GM23338 (cell line): ENCODE measurements around the gene ALOX15. TPM values are rescaled to one million over a fixed set of nuclear protein-coding genes. Genes with fewer than 3 reads are reported as not detected.
A peak's percentile ranks its signal among the peaks of the same experiment; 100 is the strongest.

Experiments
- ATAC-seq: fragments of 200-7000 bp; cut with Tn5 transposase; 3 replicates; pipeline ENCODE4 v1.9.1; 2020
- DNase-seq: peaks from one replicate; pipeline ENCODE4 v3.0.0-alpha.2; 2015; ENCODE audit warnings: low spot score
- H2AFZ ChIP-seq: fragments of 200-600 bp; sonication (generic); 2 replicates; pipeline ENCODE4 v1.8.0; 2016; ENCODE audit warnings: antibody characterized with exemption, mild to moderate bottlenecking, moderate library complexity
- H3F3A ChIP-seq: fragments of 200-600 bp; sonication (generic); replicated peaks from 2 replicates; pipeline ENCODE4 v1.8.0; 2017; ENCODE audit warnings: antibody characterized with exemption, mixed run types, low read depth
- H3K27ac ChIP-seq: fragments of 200-600 bp; sonication (generic); 2 replicates; pipeline ENCODE4 v1.6.1; 2016; ENCODE audit warnings: low read depth
- H3K27me3 ChIP-seq: fragments of 200-600 bp; sonication (generic); 2 replicates; pipeline ENCODE4 v1.8.0; 2016; ENCODE audit warnings: mild to moderate bottlenecking, mixed run types, moderate library complexity; ENCODE audit not compliant: insufficient read depth
- H3K36me3 ChIP-seq: fragments of 200-600 bp; sonication (generic); 2 replicates; pipeline ENCODE4 v1.8.0; 2016; ENCODE audit warnings: mild to moderate bottlenecking; ENCODE audit not compliant: insufficient read depth
- H3K4me1 ChIP-seq: fragments of 200-600 bp; sonication (generic); 2 replicates; pipeline ENCODE4 v1.8.0; 2016; ENCODE audit warnings: mild to moderate bottlenecking, moderate library complexity; ENCODE audit not compliant: insufficient read depth
- H3K4me2 ChIP-seq: fragments of 200-600 bp; sonication (generic); 2 replicates; pipeline ENCODE4 v1.7.1; 2017; ENCODE audit warnings: mixed run types
- H3K4me3 ChIP-seq: fragments of 200-600 bp; sonication (generic); 2 replicates; pipeline ENCODE4 v1.6.1; 2016; ENCODE audit warnings: mixed run types
- H3K79me2 ChIP-seq: fragments of 200-600 bp; sonication (generic); replicated peaks from 2 replicates; pipeline ENCODE4 v1.8.0; 2017; ENCODE audit warnings: mild to moderate bottlenecking; ENCODE audit not compliant: insufficient read depth
- H3K9me2 ChIP-seq: fragments of 200-600 bp; sonication (generic); 2 replicates; pipeline ENCODE4 v1.8.0; 2017; ENCODE audit not compliant: insufficient read depth
- H4K20me1 ChIP-seq: fragments of 200-600 bp; sonication (generic); replicated peaks from 2 replicates; pipeline ENCODE4 v1.8.0; 2017; ENCODE audit warnings: mild to moderate bottlenecking; ENCODE audit not compliant: insufficient read depth
- H3K27ac Mint-ChIP-seq: 2 replicates; pipeline ENCODE4 v1.8.0; 2020; ENCODE audit warnings: inconsistent platforms, mild to moderate bottlenecking, moderate library complexity, mixed read lengths
- H3K27me3 Mint-ChIP-seq: 3 replicates; pipeline ENCODE4 v1.8.0; 2022; ENCODE audit warnings: low read depth, mild to moderate bottlenecking, moderate library complexity, mixed read lengths, inconsistent platforms; ENCODE audit not compliant: insufficient read depth, poor library complexity
- H3K36me3 Mint-ChIP-seq: 3 replicates; pipeline ENCODE4 v1.8.0; 2021; ENCODE audit warnings: low read depth, mild to moderate bottlenecking, inconsistent platforms, moderate library complexity, mixed read lengths
- H3K4me1 Mint-ChIP-seq: 3 replicates; pipeline ENCODE4 v1.8.0; 2020; ENCODE audit warnings: mild to moderate bottlenecking, inconsistent platforms, mixed read lengths
- H3K4me3 Mint-ChIP-seq: 3 replicates; pipeline ENCODE4 v1.8.0; 2021; ENCODE audit warnings: moderate library complexity, mild to moderate bottlenecking, inconsistent platforms, mixed read lengths
- H3K9me3 Mint-ChIP-seq: 3 replicates; pipeline ENCODE4 v1.8.0; 2020; ENCODE audit warnings: moderate library complexity, mild to moderate bottlenecking, inconsistent platforms, mixed read lengths
- CREB1 ChIP-seq: fragments of 250-450 bp; sonication (Bioruptor Pico); IDR thresholded peaks from 2 replicates; pipeline ENCODE4 v1.5.0; 2020; ENCODE audit warnings: low read depth, mild to moderate bottlenecking, moderate library complexity
- EZH2 ChIP-seq: fragments of 200-600 bp; sonication (generic); IDR thresholded peaks from one replicate; pipeline ENCODE4 v1.8.0; 2017; ENCODE audit warnings: antibody characterized with exemption, mild to moderate bottlenecking, low read depth; ENCODE audit not compliant: unreplicated experiment
- EZH2phosphoT487 ChIP-seq: fragments of 200-600 bp; sonication (generic); IDR thresholded peaks from one replicate; pipeline ENCODE4 v1.8.1; 2018; ENCODE audit warnings: antibody characterized with exemption; ENCODE audit not compliant: unreplicated experiment
- JUNB ChIP-seq: IDR thresholded peaks from one replicate; pipeline ENCODE4 v1.6.1; 2016; ENCODE audit warnings: antibody characterized with exemption; ENCODE audit not compliant: unreplicated experiment
- NANOG ChIP-seq: IDR thresholded peaks from 2 replicates; pipeline ENCODE4 v1.6.1; 2016; ENCODE audit warnings: antibody characterized with exemption, borderline replicate concordance
- POLR2AphosphoS5 ChIP-seq: IDR thresholded peaks from 2 replicates; pipeline ENCODE4 v1.6.1; 2016; ENCODE audit warnings: antibody characterized with exemption, low read depth
- STAT1 ChIP-seq: IDR thresholded peaks from one replicate; pipeline ENCODE4 v1.6.1; 2016; ENCODE audit warnings: antibody characterized with exemption; ENCODE audit not compliant: unreplicated experiment
- ZNF114 ChIP-seq: fragments of 250-450 bp; sonication (Bioruptor Pico); IDR thresholded peaks from 2 replicates; pipeline ENCODE4 v1.5.0; 2020; ENCODE audit warnings: mild to moderate bottlenecking, moderate library complexity
- ZNF331 ChIP-seq: fragments of 250-450 bp; sonication (Bioruptor Pico); IDR thresholded peaks from 2 replicates; pipeline ENCODE4 v1.5.0; 2020; ENCODE audit warnings: low read depth, mild to moderate bottlenecking, moderate library complexity
- polyA plus RNA-seq: library from polyadenylated mRNA; unstranded; fragments of >200 nt; fragmentation: Nextera tagmentation; extraction: Ambion mirVana; gene quantifications from 2 replicates; pipeline ENCODE4 v1.2.1, GENCODE V29; 2016
- total RNA-seq: library from RNA; depleted of rRNA; stranded (reverse); fragments of >200 nt; shearing (Covaris generic); gene quantifications from 2 replicates; pipeline ENCODE4 v1.2.3, GENCODE V29; 2014
- TF ChIP-seq, protein P1 (sequence below), 2 experiments: fragments of 200-600 bp in 1 of 2; sonication (generic) in 1 of 2; conservative IDR thresholded peaks; 2 replicates each; pipeline versions ENCODE4 v1.5.1 to v1.6.1; 2016 to 2017; ENCODE audit warnings: antibody characterized with exemption in 2 of 2, low read depth in 2 of 2, mild to moderate bottlenecking in 2 of 2, moderate library complexity in 1 of 2
- TF ChIP-seq, protein P2 (sequence below): IDR thresholded peaks from 2 replicates; pipeline ENCODE4 v1.6.1; 2016; ENCODE audit warnings: antibody characterized with exemption
- TF ChIP-seq, protein P3 (sequence below): IDR thresholded peaks from one replicate; pipeline ENCODE4 v1.6.1; 2018; ENCODE audit warnings: antibody characterized with exemption; ENCODE audit not compliant: unreplicated experiment
- TF ChIP-seq, protein P4 (sequence below): fragments of 250-450 bp; sonication (Bioruptor Pico); IDR thresholded peaks from 2 replicates; pipeline ENCODE4 v1.5.0; 2020; ENCODE audit warnings: mild to moderate bottlenecking, moderate library complexity

Gene ALOX15
- total and polyA plus RNA-seq, 2 experiments from 2014 or later = 1.2 to 1.4 TPM

DNA sequence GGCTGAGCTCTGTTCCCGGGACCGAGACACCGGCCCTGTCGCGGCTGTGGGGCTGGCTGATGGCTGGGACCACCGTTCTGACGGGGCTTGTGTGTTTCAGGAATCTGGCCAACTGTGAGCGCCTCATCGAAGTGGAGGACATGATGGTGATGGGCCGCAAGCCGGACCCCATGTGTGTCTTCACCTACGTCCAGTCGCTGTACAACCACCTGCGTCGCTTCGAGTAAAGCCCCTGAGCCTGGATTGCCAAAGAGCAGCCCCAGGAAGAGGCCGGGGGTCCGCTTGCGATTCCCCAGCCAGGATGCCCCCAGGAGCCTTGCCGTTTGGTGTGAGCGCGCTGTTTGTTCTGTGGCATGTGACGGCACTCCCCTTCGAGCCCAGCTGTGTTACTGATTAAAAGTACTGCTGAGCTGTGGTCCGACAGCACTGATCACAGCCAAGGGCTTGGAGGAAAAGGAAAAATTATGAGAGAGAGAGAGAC, 34.2 kb downstream of the ALOX15 start:
- Histone ChIP-seq H3K4me3 (no peak overlapping the region), H3K4me2 (no peak overlapping the region), H3K9me2 (no peaks in the 10 kb centered on the region), H3K4me1 (no peaks in the 10 kb centered on the region), H3F3A (no peaks in the 10 kb centered on the region), H3K27me3 (no peaks in the 10 kb centered on the region), H3K79me2 (no peaks in the 10 kb centered on the region), H3K36me3 (no peaks in the 10 kb centered on the region), H3K27ac (no peak overlapping the region), H2AFZ (0 out of 2 replicates have a peak overlapping the region, but pooled peaks have one; percentile 32), H4K20me1 (no peaks in the 10 kb centered on the region)
- TF ChIP-seq, protein P1, sequence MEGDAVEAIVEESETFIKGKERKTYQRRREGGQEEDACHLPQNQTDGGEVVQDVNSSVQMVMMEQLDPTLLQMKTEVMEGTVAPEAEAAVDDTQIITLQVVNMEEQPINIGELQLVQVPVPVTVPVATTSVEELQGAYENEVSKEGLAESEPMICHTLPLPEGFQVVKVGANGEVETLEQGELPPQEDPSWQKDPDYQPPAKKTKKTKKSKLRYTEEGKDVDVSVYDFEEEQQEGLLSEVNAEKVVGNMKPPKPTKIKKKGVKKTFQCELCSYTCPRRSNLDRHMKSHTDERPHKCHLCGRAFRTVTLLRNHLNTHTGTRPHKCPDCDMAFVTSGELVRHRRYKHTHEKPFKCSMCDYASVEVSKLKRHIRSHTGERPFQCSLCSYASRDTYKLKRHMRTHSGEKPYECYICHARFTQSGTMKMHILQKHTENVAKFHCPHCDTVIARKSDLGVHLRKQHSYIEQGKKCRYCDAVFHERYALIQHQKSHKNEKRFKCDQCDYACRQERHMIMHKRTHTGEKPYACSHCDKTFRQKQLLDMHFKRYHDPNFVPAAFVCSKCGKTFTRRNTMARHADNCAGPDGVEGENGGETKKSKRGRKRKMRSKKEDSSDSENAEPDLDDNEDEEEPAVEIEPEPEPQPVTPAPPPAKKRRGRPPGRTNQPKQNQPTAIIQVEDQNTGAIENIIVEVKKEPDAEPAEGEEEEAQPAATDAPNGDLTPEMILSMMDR (conservative IDR thresholded peaks at IDR 0.05; ENCODE audit: low read depth in 2 of 2) = no peak
- TF ChIP-seq, protein P2, sequence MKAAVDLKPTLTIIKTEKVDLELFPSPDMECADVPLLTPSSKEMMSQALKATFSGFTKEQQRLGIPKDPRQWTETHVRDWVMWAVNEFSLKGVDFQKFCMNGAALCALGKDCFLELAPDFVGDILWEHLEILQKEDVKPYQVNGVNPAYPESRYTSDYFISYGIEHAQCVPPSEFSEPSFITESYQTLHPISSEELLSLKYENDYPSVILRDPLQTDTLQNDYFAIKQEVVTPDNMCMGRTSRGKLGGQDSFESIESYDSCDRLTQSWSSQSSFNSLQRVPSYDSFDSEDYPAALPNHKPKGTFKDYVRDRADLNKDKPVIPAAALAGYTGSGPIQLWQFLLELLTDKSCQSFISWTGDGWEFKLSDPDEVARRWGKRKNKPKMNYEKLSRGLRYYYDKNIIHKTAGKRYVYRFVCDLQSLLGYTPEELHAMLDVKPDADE = no peak
- TF ChIP-seq POLR2AphosphoS5 (no peak), ZNF114 (no peak), NANOG (no peak), CREB1 (CRISPR knock-in tag) (no peak), EZH2 (no peak), JUNB (no peak), EZH2phosphoT487 (no peak), ZNF331 (no peak), STAT1 (no peak)
- TF ChIP-seq, protein P3, sequence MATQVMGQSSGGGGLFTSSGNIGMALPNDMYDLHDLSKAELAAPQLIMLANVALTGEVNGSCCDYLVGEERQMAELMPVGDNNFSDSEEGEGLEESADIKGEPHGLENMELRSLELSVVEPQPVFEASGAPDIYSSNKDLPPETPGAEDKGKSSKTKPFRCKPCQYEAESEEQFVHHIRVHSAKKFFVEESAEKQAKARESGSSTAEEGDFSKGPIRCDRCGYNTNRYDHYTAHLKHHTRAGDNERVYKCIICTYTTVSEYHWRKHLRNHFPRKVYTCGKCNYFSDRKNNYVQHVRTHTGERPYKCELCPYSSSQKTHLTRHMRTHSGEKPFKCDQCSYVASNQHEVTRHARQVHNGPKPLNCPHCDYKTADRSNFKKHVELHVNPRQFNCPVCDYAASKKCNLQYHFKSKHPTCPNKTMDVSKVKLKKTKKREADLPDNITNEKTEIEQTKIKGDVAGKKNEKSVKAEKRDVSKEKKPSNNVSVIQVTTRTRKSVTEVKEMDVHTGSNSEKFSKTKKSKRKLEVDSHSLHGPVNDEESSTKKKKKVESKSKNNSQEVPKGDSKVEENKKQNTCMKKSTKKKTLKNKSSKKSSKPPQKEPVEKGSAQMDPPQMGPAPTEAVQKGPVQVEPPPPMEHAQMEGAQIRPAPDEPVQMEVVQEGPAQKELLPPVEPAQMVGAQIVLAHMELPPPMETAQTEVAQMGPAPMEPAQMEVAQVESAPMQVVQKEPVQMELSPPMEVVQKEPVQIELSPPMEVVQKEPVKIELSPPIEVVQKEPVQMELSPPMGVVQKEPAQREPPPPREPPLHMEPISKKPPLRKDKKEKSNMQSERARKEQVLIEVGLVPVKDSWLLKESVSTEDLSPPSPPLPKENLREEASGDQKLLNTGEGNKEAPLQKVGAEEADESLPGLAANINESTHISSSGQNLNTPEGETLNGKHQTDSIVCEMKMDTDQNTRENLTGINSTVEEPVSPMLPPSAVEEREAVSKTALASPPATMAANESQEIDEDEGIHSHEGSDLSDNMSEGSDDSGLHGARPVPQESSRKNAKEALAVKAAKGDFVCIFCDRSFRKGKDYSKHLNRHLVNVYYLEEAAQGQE = no peak
- TF ChIP-seq, protein P4, sequence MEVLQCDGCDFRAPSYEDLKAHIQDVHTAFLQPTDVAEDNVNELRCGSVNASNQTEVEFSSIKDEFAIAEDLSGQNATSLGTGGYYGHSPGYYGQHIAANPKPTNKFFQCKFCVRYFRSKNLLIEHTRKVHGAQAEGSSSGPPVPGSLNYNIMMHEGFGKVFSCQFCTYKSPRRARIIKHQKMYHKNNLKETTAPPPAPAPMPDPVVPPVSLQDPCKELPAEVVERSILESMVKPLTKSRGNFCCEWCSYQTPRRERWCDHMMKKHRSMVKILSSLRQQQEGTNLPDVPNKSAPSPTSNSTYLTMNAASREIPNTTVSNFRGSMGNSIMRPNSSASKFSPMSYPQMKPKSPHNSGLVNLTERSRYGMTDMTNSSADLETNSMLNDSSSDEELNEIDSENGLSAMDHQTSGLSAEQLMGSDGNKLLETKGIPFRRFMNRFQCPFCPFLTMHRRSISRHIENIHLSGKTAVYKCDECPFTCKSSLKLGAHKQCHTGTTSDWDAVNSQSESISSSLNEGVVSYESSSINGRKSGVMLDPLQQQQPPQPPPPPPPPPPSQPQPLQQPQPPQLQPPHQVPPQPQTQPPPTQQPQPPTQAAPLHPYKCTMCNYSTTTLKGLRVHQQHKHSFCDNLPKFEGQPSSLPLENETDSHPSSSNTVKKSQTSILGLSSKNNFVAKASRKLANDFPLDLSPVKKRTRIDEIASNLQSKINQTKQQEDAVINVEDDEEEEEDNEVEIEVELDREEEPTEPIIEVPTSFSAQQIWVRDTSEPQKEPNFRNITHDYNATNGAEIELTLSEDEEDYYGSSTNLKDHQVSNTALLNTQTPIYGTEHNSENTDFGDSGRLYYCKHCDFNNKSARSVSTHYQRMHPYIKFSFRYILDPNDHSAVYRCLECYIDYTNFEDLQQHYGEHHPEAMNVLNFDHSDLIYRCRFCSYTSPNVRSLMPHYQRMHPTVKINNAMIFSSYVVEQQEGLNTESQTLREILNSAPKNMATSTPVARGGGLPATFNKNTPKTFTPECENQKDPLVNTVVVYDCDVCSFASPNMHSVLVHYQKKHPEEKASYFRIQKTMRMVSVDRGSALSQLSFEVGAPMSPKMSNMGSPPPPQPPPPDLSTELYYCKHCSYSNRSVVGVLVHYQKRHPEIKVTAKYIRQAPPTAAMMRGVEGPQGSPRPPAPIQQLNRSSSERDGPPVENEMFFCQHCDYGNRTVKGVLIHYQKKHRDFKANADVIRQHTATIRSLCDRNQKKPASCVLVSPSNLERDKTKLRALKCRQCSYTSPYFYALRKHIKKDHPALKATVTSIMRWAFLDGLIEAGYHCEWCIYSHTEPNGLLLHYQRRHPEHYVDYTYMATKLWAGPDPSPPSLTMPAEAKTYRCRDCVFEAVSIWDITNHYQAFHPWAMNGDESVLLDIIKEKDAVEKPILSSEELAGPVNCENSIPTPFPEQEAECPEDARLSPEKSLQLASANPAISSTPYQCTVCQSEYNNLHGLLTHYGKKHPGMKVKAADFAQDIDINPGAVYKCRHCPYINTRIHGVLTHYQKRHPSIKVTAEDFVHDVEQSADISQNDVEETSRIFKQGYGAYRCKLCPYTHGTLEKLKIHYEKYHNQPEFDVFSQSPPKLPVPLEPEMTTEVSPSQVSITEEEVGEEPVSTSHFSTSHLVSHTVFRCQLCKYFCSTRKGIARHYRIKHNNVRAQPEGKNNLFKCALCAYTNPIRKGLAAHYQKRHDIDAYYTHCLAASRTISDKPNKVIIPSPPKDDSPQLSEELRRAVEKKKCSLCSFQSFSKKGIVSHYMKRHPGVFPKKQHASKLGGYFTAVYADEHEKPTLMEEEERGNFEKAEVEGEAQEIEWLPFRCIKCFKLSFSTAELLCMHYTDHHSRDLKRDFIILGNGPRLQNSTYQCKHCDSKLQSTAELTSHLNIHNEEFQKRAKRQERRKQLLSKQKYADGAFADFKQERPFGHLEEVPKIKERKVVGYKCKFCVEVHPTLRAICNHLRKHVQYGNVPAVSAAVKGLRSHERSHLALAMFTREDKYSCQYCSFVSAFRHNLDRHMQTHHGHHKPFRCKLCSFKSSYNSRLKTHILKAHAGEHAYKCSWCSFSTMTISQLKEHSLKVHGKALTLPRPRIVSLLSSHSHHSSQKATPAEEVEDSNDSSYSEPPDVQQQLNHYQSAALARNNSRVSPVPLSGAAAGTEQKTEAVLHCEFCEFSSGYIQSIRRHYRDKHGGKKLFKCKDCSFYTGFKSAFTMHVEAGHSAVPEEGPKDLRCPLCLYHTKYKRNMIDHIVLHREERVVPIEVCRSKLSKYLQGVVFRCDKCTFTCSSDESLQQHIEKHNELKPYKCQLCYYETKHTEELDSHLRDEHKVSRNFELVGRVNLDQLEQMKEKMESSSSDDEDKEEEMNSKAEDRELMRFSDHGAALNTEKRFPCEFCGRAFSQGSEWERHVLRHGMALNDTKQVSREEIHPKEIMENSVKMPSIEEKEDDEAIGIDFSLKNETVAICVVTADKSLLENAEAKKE = no peak
- Mint-ChIP-seq H3K36me3 (no peaks in the 10 kb centered on the region; the same call in 2 of the 3 replicates), H3K27ac (peak overlapping the region; percentile 55), H3K4me1 (peaks cover 20% of the 10 kb centered on the region), H3K9me3 (no peaks in the 10 kb centered on the region), H3K27me3 (peaks cover 10% of the 10 kb centered on the region), H3K4me3 (no peak overlapping the region)
- no peak; the same call in 2 of the 3 replicates for ATAC-seq
- DNase-seq = no peak
